ENCODE data around the gene GAS2L1.

Gene GAS2L1

GRCh38 chr22:29309332-29310064, 3.0 kb downstream of the GAS2L1 start:
- DNase-seq (ENCODE audit: low spot score) = no peak

GRCh38 chr22:29310065-29310862, 3.8 kb downstream of the GAS2L1 start:
- DNase-seq (ENCODE audit: low spot score) = no peak

GRCh38 chr22:29310863-29311339, 4.5 kb downstream of the GAS2L1 start:
- peak; percentile 99 for DNase-seq (ENCODE audit: low spot score)

GRCh38 chr22:29311464-29312217, 5.2 kb downstream of the GAS2L1 start:
- DNase-seq (ENCODE audit: low spot score) = no peak

- DNase-seq (ENCODE audit: low spot score) = peak; percentile 71
Observed at GRCh38 chr22:29312218-29313125, 6.0 kb downstream of the GAS2L1 start.

GRCh38 chr22:29313126-29313575, 6.7 kb downstream of the GAS2L1 start:
- DNase-seq (ENCODE audit: low spot score) = peak; percentile 49

GRCh38 chr22:29313576-29314466, 7.4 kb downstream of the GAS2L1 start:
- no peak for DNase-seq (ENCODE audit: low spot score)

GRCh38 chr22:29314537-29315285, 8.3 kb downstream of the GAS2L1 start:
- DNase-seq (ENCODE audit: low spot score) = no peak

- no peak for DNase-seq (ENCODE audit: low spot score)
Observed at GRCh38 chr22:29315286-29316140, 9.1 kb downstream of the GAS2L1 start, which contains the start of gene RASL10A. Gene RASL10A, minus strand, starts transcription at chr22:29315697. Its CDS starts 451 bp downstream, at chr22:29315246.

- DNase-seq (ENCODE audit: low spot score) = no peak
Observed at GRCh38 chr22:29316141-29316828, 9.8 kb downstream of the GAS2L1 start.

GRCh38 chr22:29317827-29318454, 11.5 kb downstream of the GAS2L1 start:
- no peak for DNase-seq (ENCODE audit: low spot score)

GRCh38 chr22:29319072-29319471, 12.6 kb downstream of the GAS2L1 start:
- DNase-seq (ENCODE audit: low spot score) = no peak

- DNase-seq (ENCODE audit: low spot score) = no peak
Observed at GRCh38 chr22:29320546-29320945, 14.1 kb downstream of the GAS2L1 start.

- no peak for DNase-seq (ENCODE audit: low spot score)
Observed at GRCh38 chr22:29323641-29324040, 17.2 kb downstream of the GAS2L1 start.

- DNase-seq (ENCODE audit: low spot score) = no peak
Observed at GRCh38 chr22:29325356-29325755, 18.9 kb downstream of the GAS2L1 start.

- no peak for DNase-seq (ENCODE audit: low spot score)
Observed at GRCh38 chr22:29325785-29326315, 19.4 kb downstream of the GAS2L1 start.

- DNase-seq (ENCODE audit: low spot score) = no peak
Observed at GRCh38 chr22:29326481-29326880, 20.0 kb downstream of the GAS2L1 start.
